T follicular helper cell (primary cell): Measurements from ENCODE around the gene ARL8B.

ENCODE experiments used
- DNase-seq: peaks from one replicate; pipeline ENCODE4 v3.0.0-alpha.2; 2020; ENCODE audit warnings: low read depth

Gene ARL8B

DNA sequence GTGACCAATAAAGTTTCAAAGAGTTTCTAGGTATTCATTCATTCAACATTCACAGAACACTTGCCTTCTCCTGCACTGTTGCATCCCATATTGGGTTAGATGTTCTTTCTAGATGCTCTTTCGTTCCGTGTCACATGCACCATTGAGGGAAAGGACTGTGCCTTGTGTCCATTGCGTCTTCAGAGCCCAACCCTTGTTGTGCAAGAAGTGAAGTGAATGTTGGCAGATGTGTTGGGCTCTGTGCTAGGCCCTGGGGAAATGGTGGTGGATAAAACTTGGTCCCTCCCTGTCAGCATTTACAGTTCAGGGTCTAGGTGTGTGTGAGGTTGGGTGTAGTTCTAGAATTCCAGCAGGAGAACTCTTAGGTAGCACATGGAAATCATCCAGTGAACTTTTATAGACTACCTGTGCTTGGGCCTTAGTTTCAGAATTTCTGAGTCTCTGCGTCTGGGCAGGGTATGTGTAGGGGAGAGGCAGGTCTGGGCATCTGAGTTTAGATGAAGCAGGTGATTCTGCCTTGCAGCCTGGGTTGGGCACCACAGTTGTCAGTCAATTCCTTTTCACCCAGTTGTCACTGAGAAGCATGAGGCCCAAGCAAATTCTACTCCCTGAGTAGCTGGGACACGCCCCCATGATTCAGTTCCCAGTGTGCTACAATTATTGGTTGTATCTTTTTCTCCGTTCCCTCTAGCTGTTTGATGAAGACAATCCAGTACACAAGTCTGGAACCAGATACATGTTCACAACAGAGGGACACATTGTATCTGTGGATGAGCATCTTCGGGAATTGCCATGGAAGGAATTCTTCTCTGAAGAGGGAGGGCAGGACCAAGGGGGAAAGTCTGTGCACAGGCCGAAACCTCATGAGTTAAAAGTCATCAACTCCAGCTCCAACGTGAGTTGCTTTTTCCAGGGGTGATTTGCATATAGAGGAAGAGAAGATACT, 90.8 kb downstream of the ARL8B start:
- DNase-seq = no peak

DNA sequence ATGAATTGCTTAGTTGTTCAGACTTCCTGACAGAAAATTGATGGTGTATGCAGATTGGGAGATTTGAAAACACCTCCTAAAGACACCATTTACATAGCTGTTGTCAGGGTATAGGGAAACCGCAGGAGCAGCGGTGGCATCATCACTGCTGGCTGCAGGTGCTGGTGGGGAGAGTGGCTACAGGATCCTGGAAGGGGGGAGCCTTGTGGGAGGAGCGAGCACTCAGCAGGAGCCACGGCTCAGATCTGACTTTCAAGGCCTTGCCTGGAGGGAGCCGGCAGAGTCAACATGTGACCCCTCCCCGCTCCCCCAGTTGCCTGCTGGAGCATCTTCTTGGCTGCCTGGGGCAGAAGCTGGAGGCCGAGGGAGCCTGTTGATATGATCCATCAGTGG, 91.5 kb downstream of the ARL8B start:
- DNase-seq = no peak

- no peak for DNase-seq
Observed at GRCh38 chr3:5214352-5214751, 92.3 kb downstream of the ARL8B start.

GRCh38 chr3:5217824-5218595, 95.9 kb downstream of the ARL8B start:
- DNase-seq = no peak

DNA sequence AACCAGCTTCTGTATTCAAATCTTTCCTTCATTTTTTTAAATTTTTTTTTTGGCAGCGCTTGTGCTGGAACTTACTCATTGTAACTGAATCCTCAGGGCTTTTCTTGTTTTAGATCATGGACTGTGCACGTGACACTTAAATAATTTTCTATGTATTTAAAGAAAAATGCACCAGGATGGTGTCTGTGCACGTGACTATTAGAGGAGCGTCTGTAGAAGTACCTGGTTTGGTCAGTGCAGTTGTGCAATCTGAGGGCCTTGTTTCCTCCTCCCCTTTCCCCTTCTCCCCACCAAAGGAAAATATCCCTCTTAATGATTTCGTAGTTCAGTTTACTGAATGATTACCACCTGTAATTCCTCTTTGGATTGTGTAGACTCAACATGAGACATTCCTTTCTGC, 96.7 kb downstream of the ARL8B start:
- no peak for DNase-seq

DNA sequence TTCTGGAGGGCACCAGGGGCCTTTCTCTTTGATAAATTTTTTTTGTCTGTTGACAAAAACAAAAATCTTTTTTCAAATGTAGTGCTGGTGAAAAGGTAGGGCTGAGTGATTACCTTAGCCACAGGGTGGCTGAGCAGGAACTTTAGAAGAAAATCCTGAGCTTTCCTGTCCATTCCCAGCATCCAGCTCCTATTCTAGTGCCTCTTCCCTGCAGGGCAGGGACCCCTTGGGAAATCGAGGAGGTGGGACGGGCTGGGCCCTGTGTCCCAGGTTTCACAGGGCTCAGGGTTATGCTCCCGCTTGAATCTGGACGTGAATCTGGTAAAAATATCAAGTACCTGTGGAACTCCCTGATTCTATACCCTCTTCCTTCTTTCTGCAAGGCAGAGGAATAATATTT, 97.1 kb downstream of the ARL8B start:
- no peak for DNase-seq

DNA sequence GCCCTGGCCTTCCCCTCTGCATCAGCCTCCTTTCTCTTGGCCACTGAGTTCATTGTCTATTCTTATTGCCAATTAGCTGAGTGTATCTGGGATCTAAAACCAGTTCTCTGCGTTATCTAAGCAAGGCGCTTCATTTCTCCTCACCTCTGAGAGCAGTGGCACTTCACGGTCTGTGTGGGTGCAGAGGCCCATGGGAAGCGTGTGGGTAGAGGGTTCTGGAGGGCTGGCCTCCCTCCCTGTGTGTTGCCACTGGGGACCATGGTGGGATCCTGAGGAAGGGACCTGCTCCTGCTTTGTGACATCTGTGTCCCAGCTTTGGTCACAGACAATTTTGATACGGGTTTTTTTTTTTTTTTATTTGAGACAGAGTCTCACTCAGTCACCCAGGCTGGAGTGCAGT, 98.1 kb downstream of the ARL8B start:
- no peak for DNase-seq

- no peak for DNase-seq
Observed at GRCh38 chr3:5220667-5221431, 98.8 kb downstream of the ARL8B start.

DNA sequence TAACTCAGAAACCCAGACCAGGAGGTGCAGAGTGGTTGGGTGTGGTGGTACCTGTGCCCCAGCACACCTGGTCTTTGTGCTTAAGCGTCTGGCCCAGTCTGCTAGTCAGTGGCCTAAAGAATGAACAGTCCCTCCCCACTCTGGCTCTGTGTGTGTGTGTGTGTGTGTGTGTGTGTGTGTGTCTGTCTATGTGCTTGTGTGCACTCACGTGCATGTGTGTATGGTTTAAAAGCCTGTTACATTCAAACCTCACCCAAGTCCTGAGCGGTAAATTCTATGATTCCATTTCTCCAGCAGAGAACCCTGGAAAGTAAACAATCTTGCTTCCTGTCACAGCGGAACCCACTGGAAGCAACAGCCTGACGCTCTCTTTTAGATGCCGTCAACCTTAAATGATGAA, 99.6 kb downstream of the ARL8B start:
- DNase-seq = no peak

DNA sequence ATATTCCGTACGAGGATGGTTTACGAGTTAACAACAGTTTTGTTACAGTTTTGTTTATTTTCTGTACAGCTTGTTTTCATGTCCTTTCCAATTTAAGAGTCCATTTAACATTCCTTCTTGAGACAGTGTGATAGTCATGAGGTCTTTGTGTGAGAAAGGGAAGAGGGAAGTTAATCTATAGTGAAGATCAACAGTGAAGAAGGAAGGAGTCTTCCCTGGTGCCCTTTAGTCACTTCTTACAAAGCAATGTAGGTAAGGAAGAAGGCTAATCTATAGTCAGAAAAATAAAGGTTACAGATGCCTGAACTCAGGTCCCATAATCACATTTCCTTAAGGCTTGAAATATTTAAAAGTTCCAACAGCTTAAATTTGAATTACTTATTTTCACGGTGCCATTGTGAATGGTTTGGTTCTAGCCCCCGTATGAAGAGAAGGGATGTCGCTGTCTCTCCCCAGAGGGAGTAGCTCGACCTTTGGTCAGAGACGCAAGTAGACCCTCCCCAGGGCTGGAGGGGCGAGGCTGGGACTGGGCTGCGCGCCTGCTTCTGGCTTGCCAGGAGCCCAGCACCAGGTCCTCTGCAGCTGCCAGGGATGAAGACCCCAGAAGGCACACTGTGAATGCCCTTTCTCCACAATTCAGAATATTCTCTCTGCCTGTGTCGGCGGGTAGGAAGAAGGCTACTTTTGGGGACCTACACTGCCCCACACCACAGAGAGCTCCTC, 100.4 kb downstream of the ARL8B start:
- no peak for DNase-seq

DNA sequence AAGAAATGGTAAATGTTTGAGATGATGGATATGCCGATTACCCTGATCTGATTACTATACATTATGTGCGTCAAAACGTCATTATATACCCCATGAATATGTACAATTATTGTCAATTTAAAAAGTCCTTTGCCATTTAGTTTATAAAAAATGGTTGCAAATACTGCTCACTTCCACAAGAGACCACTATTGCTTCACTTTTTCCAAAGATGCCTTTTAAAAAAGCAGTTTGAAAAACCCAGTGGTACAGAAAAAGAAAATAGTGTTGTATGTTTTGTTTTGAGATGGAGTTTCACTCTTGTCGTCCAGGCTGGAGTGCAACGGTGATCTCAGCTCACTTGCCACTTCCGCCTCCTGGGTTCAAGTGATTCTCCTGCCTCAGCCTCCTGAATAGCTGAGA, 104.7 kb downstream of the ARL8B start:
- no peak for DNase-seq

GRCh38 chr3:5227812-5228211, 105.7 kb downstream of the ARL8B start:
- DNase-seq = no peak

DNA sequence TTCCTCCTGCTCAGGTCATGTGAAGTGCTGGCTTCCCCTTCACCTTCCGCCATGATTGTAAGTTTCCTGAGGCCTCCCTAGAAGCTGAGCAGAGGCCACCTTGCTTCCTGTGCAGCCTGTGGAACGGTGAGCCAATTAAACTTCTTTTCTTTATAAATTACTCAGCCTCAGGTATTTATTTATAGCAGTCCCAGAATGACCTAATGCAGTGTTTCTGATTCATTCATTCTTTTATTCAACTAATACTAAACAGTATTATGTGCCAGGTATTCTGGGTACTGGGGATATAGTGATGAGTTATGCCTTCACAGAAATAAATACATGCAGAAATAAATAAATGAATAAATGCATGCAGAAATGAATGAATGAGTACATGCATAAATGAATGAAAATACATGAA, 107.3 kb downstream of the ARL8B start:
- no peak for DNase-seq
